ENCODE results near the gene SYT12.

SYT12 gene

GRCh38 chr11:67031791-67032561 lies 9.0 kb downstream of the SYT12 start:
- DNase-seq = no peak

DNA sequence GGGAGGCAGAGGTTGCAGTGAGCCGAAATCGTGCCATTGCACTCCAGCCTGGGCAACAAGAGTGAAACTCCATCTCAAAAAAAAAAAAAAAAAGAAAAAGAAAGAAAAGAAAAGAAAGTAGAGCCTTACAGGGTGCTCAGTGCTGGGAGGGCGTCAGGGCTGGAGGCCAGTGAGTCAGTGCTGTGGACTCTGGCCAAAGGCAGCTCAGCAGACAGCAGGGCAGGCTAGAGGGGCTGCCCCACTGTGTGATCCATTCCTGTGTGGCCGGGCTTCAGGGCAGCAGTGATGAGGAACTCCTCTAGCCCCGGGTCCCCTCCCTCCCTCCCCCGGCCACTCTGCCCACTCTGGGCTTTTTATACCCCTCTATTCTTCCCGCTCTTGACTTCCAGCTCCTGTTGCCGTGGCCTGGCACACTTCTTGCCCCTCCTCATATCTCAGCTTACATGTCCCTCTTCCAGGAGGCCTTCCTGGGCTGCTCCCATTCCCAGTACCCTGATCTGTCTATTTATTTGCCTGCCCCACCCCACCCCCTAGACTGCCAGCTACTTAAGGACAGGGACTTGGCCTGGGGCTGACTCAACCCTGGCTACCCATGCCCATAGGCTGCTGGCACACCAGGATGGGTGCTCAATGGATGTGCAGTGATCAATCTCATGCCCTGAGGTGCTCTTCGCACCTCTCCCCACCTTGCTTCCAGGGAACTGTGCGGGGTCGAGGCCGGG lies 10.1 kb downstream of the SYT12 start:
- DNase-seq = no peak

DNA sequence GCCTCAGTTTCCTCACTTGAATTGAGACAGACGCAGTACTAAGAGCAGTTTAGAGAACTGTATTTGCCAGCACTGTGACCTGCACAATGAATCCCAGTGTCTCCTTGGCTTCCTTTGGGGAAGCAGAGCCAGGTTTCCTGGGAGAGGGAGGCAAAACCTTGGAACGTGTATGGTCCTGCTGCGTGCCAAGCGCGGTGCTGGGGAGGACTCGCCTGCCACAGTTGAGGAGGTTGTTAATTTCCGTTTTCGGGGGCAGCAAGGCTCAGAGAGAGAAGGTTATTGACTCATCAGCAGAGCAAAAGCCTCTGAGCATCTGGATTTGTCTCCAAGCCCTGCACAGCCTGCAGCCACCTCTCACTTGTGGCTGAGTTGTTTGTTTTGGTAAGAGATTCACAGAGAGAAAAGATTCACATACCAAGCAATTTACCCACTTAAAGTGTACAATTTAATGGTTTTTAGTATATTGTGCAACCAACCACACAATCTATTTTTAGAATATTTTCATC lies 10.8 kb downstream of the SYT12 start:
- no peak for DNase-seq

DNA sequence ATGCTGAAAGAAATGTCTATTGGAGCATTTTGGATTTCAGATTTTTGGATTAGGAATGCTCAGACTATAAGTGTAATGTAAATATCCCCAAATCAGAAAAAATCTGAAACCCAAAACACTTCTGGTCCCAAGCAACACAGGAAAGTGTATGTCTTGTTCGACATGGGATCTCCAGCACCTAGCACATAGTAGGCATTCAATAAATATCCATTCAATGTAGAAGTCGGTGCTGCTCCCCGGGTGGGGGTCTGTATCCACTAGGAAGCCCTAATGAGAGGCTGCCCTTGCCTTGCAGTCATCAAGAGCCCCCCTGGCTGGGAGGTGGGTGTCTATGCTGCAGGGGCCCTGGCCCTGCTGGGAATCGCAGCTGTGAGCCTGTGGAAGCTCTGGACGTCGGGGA lies 11.4 kb downstream of the SYT12 start:
- DNase-seq = no peak

DNA sequence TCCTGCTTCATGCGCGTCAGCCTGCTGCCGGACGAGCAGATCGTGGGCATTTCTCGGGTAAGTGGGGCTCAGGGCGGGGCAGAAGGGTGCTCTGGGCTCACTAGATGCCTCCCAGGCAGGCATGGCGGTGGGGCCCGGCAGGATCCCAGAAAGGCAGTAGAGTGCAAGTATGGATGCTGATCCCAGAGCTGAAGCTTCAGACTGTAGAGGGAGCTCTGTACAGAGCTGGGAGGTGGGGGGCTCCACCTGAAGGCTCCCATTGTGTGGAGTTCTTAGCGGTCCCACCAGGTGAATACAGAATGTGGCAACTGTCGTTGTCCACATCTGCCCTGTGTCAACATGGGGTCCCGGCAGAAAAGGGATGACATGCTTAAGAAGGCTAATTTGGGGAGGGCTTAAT lies 17.2 kb downstream of the SYT12 start:
- DNase-seq = no peak

DNA sequence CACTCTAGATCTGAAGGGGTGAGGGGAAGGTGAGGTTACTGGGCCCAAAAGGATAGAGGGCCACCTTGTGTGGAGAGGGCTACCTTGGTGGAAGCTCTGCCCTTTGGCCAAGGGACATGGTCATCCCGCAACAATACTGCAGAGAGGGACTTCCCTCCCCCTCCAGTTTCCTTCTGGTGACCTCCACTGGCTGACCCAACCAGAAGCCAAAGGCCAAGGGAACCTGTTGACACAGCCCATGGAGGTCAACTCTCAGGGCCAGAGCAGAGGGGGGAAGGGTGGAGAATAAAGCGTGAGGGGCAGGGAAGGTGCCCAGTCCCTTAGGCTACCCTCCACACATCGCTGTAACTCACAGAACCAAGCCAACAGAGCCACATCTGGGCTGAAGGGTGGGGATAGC lies 18.7 kb downstream of the SYT12 start:
- DNase-seq = no peak

GRCh38 chr11:67043572-67044349 lies 20.8 kb downstream of the SYT12 start:
- no peak for DNase-seq

GRCh38 chr11:67044496-67044895 lies 21.6 kb downstream of the SYT12 start:
- no peak for DNase-seq

DNA sequence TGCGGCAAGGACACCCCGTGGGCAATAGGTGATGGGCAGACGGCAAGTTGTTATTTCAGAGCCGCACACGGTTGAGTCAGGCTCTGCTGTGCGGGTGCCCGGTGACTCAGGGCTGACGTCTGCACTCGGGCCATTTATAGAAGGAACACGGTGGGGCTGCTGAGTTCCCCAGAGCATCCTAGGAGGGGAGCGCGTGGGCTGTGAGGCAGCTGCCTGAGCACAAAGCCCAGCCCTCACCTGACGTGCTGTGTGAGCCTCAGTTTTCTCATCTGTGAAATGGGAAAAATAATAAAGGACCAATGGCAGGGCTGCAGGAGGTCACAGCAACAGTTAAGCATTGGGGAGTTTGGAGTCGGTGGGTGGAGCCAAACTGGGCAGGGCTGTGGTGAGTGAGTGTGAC lies 22.4 kb downstream of the SYT12 start:
- DNase-seq = no peak

GRCh38 chr11:67048515-67049130 lies 25.7 kb downstream of the SYT12 start:
- no peak for DNase-seq

GRCh38 chr11:67050139-67050538 lies 27.2 kb downstream of the SYT12 start:
- no peak for DNase-seq

DNA sequence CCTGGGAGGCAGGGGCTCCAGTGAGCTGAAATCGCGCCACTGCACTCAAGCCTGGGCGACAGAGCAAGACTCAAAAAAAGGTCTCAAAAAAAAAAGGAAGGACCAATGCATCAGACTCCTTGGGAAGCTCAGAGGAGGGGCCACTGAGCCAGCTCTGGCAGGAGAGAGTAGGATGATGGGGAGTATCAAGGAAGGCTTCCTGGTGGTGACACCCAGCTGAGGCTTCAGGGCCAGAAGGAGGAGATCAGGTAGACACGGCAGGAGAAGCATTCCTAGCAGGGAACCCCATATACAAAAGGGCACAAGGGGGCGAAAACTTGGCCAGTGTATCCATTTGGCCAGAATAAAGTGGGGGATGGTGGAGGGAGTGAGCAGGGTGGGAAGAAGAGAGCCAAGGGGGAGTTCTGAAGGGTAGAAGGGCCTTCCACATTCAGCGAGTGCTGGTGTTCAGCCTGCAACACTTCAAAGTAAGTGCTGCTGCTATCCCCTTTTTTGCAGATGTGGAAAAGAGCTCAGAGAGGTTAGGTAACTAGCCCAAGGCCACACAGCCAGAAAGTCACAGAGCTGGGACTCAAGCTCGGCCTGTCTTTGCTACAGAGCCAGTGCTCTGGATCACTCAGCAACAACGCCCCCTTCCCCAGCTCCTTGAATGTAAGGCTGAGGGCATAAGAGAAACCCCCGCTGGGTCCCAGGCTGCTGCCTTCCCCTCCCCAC lies 28.4 kb downstream of the SYT12 start:
- no peak for DNase-seq

- no peak for DNase-seq
Observed at GRCh38 chr11:67051945-67052488, 29.1 kb downstream of the SYT12 start.

GRCh38 chr11:67052891-67053290 lies 30.0 kb downstream of the SYT12 start:
- DNase-seq = no peak

DNA sequence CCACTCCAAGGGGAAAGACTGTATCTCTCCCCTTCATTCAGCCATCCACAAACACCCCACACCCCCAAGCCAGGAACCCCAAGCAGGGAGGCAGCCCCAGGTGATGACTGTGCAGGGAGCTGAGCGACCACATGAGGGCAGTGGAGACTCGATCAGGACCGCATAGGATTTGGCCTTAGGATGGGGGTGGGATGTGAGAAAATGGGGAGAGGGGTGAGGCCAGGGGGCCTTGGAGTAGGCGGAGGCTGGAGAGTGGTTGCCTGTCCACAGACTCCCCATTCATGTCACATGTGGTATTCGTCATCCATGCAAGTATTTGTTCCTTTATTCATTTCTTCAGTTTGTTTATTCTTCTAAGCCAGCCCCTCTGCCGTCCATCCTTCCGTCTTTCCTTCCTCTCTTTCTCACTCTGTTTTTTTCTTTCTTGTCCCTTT lies 31.0 kb downstream of the SYT12 start:
- DNase-seq = no peak

GRCh38 chr11:67054346-67054835 lies 31.5 kb downstream of the SYT12 start:
- no peak for DNase-seq

- DNase-seq = peak; percentile 35
Observed at GRCh38 chr11:67054836-67055523, 32.0 kb downstream of the SYT12 start.

DNA sequence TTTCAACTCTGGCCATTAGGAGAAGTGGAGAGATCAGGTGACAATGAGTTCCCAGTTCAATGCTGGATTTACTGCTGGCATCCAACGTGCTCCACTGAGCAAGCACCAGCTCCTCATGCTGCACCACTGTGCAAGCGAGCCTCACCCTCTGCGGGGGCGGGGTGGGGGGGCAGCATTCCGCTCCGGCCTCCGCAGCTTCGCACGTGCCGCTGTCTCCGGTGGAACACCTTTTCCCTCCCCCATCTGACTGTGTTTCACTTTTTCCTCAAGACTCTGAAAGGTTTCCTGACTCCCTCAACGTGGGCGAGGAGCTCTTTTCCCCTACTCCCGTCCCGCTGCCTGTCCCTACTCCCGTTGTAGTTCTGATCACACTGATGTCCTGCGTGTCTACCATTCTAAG lies 32.9 kb downstream of the SYT12 start:
- DNase-seq = peak; percentile 26

DNA sequence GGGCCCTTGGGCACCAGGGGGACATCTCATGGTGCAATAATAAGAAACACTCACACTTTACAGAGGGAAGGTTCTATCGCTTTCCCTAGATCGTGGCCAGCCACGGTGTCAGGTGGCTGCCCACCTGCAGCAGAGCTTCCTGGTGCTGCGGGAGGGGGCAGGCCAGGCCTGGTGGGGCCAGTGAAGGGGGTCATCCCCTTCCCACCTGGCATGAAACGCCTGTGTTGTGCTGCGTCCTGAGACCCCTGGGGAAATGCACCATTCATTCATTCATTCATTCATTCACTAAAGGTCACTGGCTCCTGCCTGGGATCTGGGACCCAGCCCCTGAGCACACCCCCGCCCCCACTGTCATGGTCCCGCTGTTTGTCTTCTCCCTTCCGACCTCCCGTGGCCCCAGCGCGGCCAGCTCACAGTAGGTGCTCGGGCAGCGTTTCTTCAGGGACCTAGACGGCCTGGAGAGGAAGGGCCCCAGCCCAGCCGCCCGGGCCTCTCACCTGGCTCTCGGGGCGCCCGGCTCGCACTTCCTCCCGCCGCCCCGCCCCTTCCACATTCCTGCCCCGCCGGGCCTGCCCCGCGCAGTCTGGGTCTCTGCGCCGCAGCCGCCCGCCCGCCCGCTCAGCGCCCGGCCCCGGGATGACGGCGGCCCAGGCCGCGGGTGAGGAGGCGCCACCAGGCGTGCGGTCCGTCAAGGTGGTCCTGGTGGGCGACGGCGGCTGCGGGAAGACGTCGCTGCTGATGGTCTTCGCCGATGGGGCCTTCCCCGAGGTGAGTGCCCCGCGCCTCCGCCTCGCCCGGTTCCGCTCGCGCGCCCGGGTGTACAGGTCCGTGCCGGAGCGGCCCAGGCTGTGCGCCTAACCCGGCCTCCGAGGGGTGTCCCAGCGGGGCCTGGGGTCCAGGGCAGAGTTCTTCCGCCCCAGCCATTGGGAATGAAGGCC lies 33.6 kb downstream of the SYT12 start, which contains the start of gene RHOD:
RHOD (plus strand) TSS at position 581 of the 938 bp plus-strand sequence; CDS start at position 637, 56 bp downstream.
- DNase-seq = no peak

DNA sequence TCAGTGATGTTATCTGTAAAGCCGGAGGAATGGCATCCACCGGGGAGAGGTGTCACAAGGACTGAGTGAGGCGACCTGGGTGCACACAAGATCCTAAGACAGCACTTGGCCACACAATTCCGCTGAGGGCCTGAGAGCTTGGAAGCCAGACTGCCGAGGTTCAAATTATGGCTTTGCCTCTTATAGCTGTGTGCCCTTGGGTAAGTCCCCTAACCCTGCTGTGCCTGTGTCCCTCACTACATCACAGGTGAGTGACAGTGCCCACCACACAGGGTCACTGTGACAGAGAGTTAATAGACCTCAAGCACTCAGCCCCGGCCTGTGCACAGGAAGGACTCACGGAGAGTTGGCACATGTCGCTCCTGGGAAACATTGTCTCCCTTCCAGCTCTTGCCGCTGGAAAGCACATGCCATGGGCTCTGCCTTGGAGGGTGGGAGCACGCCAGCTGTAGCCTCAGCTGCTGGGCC lies 34.3 kb downstream of the SYT12 start:
- DNase-seq = no peak
